NCI-H446 (cell line): ENCODE measurements around the gene ABCC2.
"Not testable (repeated sequence)": the region's sequence is repeated elsewhere in the genome, so short reads cannot be mapped to it uniquely, and the experiment has no call there.

ENCODE experiments used
- DNase-seq, 2 experiments: peaks; one replicate each; lab custom pipeline; 2025; lab: John Stamatoyannopoulos, UW

Gene ABCC2

DNA sequence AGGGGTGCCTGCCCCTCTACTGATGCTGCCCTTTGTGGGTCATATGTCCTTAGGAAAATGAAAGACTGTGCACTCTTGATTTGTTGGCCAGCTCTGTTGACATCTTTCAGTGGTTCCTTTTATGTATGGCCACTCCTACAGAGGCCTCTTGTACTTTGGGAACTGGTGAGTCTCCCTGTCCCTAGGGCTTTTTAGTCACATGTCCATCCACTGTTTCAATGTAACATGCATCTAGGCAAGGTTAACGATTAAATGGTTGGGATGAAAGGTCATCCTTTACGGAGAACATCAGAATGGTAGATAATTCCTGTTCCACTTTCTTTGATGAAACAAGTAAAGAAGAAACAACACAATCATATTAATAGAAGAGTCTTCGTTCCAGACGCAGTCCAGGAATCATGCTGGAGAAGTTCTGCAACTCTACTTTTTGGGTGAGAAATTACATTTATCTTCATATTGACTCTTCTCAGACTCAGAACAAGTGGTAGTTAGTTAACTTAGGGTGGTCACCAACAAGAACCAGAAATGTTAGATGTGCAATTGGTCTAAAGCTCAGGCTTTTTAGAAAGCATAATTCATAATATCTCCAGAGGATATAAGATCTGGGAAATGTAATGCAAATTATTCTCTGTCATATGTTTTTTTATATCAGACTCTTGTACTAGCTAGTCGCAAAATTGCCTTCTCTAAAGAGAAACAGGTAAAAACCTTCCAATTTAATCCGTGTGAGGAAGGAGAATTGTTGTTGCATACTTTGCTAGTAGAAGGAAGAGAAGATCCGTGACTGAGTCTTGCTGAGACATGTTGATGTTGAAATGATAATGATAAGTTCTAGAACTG lies at the start of gene ABCC2:
ABCC2 (plus strand) TSS at position 194 of the 840 bp plus-strand sequence; CDS start at position 399, 205 bp downstream.
- DNase-seq: no peak

DNA sequence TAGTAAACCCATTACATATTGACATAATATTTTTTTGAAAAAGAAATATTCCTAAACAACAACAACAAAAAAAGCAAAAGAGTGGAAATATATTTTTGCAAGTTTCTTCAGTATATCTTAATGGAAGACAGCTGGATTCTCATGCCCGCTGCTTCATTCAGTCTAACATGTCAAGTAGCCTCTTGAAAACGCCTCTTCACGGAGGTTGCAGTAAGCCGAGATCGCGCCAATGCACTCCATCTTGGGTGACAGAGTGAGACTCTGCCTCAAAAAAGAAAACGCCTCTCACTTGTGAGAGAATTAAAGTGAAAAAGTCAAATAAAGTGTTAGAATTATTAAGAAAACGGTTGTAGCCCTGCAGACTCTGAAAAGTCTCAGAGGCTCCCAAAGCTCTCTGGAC lies 49.1 kb upstream of the ABCC2 start:
- no peak for DNase-seq

DNA sequence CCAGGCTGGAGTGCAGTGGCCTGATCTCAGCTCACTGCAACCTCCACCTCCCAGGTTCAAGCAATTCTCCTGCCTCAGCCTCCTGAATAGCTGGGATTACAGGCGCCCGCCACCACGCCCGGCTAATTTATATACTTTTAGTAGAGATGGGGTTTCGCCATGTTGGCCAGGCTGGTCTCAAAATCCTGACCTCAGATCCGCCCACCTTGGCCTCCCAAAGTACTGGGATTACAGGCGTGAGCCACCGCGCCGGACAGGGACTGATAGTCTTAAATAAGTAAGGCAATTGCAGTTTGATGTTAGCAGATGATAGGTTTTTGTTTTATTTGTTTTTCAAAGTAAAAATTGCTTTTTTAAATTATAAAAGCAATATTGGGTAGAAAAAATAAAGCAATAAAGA lies 48.3 kb upstream of the ABCC2 start:
- not testable (repeated sequence) for DNase-seq

DNA sequence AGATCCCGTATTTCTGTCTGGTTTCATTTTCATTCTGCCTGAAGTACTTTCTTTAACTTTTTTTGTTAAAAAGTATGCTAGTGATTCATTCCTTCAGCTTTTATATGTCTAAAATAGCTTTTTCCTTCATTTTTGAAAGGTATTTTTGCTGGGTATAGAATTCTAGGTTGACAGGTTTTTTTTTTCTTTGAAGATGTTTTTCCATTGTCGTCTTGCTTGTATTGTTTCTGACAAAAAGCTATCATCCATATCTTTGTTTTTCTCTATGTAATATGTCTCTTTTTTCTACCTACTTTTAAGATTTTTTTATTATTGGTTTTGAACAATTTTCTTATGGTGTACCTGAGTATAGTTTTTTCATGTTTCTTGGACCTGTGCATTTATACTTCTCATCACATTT lies 42.2 kb upstream of the ABCC2 start:
- DNase-seq: no peak

DNA sequence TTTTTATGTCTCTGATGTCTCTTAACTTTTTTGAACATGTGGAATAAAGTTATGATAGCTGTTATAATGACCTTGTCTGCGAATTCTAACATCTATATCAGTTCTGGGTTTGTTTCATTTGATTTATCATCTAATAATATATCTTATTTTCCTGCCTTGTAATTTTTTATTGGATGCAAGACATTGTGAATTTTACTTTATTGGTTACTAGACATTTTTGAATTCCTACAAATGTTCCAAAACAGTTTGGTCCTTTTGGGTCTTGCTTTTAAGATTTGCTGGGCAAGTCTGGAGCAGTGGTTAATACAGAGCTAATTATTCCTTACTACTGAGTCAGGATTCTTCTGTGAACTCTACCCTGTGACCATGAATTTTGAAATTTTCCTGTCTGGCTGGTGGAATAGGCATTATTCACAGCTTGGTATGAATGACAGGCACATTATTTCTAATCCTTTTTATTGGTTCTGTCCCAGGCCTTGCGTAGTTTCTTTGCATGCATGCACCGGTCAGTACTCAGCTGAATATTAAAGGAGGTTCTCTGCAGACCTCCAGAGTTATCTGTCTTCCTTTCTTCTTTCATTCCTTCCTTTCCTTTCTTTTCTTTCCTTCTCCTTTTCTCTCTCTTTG lies 41.4 kb upstream of the ABCC2 start:
- DNase-seq: no peak

DNA sequence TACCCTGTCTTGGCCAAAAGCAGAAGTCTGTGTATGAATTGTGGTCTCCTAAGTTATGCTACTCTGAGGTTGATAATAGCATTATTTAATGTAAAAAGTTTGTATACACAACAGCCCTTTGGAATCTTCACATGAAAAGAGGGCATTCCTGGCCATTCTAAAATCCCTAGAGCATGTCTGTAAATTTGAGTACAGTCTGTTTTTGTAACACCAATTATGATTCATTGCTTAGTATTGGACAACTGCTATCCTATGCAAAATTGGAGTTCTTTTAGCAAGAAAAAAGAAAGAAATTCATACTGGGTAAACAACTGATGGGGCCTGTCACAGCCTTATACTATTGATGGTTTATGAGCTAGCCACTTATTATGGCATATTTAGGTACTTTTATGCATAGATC lies 40.2 kb upstream of the ABCC2 start:
- DNase-seq: no peak

DNA sequence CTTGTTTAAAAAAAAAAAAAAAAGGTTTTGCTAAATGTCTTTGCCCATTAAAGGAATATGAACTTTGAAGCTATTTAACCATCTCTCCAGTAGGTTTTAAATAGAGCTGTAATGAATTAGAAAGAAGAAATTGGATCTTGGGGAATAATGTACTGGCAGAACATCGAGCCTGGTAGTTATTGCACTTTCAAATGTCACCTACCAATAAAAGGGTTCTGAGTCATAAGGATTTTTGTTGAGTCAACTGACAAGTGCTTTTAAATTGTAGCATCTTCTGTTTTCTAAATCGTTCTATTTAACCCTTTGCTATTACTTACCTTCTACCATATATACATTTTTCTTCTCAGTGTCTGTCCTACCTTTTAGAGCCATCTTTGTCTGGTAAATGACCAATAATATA lies 39.7 kb upstream of the ABCC2 start:
- no peak for DNase-seq

DNA sequence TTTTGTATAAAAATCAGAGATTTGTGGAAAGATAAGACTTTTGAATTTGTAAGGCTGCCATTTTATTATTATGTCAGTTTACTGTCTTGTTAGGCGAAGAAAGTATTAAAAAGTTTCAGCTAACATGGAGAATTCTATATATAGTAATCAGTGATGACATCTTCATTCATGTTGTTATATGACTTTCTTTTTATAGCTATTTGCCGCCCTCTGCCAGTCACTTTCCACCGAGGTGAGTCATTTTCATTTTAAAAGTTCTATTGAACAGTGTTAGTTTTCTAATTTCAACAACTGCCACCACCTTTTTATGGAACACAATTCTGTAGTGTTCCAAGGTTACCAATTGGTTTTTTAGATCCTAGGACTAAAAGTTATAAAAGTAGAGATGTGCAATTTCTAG lies 38.6 kb upstream of the ABCC2 start:
- DNase-seq: no peak

DNA sequence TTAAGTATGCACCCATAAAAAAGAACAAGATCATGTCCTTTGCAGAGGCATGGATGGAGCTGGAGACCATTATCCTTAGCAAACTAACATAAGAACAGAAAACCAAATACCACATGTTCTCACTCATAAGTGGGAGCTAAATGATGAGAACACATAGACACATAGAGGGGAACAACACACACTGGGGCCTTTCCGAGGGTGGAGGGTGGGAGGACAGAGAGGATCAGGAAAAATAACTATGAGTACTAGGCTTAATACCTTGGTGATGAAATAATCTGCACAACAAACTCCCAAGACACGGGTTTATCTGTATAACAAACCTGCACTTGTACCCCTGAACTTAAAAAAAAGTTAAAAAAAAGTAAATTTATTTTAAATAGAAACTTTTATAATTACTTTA lies 36.3 kb upstream of the ABCC2 start:
- not testable (repeated sequence) for DNase-seq

DNA sequence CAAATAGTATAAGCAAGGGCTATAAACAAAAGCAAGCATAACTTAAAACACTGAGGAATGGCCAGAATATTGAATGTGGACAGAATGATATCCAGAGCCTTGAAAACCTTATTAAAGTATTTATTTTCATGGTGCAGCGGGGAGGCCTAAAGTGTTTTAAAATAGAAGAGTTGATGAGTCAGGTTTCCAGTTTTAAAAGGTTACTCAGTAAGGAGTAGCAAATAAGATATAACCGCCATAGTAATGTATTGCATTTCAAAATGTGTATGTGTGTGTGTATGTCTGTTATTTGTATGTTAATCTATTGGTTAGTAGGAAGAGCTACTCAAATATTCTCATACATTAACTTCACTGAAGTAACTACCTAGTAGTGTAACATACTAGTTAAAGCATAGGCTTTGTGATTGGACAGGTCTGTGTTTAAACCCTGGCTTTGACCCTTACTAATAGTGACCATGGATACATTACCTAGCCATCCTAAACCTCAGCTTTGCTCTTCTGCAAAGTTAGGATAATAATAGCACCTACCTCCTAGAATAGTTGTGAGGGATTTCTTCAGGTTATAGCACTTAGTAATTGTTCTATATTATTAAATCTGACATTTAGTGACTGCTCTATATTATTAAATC lies 33.5 kb upstream of the ABCC2 start:
- no peak for DNase-seq

DNA sequence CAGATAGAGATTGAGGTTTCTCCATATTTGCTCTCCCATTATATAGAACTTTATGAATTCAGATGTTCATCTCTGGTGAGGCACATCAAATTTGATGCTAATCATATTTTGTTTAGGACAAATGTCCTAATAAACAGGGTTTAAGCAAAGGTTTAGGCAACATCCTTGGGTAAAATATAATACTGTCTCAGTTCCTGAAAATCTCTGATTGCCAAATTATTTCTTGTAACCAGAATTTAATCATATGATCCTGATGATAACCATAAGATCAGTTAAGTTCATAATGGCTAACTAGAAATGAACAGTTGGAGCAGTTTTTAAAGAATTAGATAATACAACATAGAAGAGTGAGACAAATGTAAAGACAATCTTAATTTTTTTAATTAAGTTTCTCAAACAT lies 31.8 kb upstream of the ABCC2 start:
- DNase-seq: no peak

DNA sequence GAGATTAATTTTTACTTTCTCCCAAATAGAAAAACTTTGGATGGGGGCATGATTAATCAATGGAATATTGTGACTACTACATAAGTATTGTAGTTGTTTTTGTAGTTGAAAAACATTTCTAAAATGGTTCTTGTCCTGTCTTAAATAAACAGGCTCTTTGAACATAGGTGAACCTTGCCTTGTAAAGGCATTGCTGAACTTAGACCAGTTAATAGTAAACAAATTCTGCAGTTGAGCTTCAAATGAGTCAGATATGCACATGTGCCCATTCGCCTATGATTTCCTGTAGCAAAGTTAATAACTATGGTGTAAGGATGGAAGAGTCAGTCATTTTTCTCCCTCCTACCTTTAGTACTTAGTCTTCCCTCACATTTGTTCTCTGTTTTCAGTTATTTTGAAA lies 27.8 kb upstream of the ABCC2 start:
- DNase-seq: no peak

DNA sequence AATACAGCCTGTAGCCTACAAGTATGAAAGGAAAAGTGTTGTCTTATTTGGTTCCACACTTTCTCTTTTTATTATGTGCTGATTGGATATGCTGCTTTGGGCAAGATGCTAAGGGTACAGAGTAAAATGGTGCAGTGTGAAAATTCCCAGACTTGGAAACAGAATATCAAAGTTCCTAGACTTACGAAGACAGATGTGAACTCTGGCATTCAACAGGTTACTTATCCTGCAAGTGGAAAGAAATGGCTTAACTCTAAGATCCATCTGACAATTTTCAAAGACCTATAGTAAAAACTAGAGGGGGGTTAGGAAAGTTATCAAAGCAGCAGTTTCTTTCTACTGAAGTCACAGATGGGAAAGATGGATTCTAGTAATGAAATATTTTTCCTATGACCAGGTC lies 26.3 kb upstream of the ABCC2 start:
- no peak for DNase-seq

DNA sequence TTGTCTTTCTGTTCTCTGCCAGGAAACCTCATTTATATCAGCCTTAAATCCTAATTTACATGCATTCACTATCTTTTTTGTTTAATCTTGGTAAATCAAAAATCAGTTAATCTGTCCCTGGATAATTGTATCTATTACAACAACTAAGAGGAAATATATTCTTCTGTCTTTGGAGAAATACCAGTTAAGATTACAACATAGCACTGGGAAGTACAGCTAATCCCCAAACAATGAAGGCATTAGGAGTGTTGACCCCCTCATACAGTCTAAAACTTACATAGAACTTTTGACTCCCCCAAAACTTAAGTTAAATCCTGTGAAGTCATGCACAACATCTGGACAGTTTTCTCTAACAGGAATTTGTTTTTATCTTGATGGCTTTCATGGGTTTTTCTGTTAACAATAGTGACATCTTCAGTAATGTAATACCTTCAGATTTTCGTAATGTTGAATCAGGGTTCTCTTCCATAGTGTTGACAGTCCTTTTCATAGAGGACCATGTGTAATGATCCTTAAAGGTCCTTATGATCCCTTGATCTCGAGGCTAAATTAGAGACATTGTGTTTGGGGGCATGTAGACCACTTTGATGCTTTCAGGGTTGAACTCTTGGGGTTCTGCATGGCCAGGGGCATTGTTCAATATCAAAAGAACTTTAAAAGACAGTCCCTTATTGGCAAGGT lies 24.1 kb upstream of the ABCC2 start:
- no peak for DNase-seq

DNA sequence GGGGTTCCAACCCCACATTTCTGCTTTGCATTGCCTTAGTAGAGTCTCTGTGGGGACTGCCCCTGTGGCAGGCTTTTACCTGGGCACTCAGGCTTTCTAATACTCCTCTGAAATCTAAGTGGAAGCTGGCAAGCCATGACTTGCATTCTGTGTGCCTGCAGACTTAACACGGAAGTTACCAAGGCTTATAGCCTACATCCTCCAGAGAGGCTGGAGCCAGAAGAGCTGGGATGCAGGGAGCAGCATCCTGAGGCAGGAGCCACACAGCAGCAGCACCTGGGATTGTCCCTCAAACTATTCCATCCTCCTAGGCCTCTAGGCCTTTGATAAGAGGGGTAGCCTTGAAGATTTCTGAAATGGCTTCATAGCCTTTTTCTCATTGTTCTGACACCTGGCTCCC lies 22.1 kb upstream of the ABCC2 start:
- no peak for DNase-seq

DNA sequence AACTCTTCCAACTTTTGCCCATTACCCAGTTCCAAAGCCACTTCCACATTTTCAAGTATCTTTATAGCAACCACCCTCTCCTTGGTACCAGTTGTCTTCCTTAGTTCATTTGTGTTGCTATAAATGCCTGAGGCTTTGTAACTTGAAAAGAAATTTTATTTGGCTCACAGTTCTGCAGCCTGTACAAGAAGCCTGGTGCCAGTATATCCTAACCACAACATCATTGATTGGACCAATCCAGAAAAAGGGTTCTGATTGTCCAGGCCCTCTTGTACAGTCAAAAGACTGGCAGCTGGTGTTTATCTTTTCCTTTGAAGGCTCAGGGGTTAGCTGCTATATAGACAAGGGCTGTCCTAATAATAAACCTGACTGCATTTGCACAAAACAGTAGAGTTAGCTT lies 21.1 kb upstream of the ABCC2 start:
- DNase-seq: no peak

DNA sequence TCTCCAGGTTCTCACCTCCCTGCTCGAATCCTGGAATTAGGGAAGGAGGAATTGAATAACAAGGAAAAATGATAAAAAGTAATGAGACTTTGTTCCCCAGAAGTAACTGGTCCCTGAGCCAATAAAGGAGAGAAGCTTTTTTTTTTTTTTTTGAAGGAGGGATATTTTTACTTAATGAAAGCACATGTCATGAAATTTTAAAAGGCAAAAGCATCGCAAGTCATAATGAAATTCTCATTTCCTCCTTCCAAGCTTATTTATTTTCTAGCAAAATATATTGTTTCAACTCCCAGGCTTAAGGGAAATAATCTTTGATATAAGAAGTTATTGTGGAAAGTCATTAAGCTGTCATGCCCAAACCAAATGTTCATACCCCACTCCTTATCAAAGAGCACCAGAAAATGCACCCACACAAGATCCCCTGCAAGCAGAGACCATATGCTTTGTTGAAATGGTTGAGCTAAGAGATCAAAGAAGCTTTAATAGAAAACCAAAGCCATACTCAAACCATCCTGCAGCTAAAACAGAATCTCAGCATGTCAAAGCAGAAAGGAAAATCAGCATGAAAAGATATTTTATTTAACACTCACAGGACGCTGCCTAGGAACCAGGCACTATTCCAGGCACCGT lies 16.7 kb upstream of the ABCC2 start:
- no peak for DNase-seq

DNA sequence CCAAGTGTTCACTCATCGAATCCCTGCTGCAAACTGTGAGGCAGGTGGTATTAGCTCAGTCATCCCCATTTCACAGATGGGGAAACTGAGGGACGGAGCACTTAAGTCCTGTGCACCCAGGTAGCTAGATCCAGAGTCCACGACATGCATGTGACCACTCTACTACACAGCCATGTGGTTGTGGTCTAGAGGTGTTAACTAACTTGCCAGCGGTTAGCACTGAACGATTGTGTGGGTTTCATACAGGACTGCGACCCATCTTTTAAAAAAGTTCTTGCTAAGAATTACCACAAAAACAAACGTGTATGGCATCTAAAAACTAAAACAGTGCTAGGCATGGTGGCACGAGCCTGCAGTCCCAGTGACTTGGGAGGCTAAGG lies 16.1 kb upstream of the ABCC2 start:
- no peak for DNase-seq

DNA sequence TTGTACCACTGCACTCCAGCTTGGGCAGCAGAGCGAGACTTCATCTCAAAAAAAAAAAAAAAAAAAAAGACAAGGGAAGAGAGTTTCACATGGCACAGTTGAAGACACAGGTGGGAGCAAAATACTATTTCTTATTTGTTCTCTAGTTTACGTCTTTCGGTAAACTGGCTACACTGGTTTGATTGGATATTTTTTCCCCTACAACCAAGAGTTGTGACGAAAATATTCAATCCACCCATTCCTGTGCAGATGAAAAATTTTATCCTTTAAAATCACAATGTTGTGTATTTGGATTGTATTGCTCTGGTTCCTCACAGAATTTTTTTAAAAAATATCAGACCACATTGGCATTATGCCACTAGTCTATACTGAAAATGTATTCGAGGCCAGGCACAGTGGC lies 14.5 kb upstream of the ABCC2 start:
- DNase-seq: no peak

DNA sequence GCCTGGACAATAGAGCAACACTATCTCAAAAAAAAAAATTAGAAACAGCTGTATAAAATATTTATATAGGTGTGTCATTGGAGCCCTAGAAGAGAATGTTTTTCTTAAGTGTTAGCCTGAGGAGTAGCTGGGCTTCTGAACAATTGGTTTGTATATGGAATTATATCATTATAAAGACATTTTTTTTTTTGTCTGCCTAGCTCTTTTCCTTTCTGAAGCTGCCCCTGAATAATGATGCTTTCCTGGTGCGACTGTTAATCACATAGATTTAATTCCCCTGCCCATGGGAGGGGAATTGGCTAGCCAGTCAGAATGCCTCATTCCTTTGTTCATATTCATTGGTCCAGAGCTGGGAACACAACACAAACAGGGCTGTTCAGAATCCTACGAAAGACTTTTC lies 13.9 kb upstream of the ABCC2 start:
- DNase-seq: no peak

DNA sequence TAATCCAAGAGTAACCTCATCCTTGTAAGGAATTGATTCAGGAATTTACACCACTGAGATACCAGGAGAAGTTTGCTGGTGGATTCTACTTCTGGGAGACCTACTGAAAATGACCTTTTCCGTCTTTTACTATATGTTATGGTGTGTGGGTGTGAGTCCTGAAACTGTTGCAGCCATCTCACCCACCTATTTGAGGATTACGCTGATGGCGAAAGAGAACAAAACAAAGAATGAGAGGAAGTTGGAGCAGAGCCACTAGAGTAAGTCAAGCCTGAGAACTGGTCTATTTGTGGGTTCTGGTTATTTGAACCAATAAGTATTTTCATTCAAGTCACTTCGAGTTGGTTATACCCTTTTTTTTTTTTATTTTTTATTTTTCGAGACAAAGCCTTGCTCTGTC lies 12.7 kb upstream of the ABCC2 start:
- DNase-seq: no peak

DNA sequence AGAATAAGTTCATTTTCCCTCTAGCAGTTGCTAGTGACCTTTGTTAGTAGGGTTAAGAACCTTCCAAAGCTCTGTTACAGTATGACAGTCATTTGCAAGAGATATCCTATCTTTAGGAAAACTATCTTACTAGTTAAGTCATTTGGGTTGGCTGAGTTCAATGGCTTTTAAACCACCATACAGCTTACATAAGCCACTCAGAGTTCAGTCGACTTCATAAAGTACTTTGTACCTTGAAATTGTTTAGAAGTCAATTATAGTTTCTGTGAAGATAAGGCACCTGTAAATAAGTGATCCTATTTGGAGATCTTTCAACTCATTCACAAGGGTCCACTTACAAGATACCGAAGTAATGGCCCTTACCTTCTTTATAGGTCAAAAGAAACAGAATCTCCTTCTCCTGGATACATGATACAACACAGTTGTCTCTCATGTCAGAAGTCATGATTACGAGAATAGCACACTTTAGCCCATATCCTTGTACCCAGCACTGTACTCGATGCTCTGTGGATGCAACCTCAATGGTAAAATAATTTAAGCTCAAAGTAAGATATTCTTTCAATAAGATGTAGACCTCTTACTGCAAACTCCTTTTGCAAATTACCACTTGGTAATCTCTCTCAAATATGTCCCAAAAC lies 11.9 kb upstream of the ABCC2 start:
- no peak for DNase-seq
